ENCODE measurements around the gene ZNF579. TPM values are rescaled to one million over a fixed set of nuclear protein-coding genes. Genes with fewer than 3 reads are reported as not detected.

Gene ZNF579
- total and polyA plus RNA-seq, 2 of the 13 experiments (the other 11 are each of a cell fraction or from before 2014, with no cell fraction given) = 2.1 to 2.9 TPM

DNA sequence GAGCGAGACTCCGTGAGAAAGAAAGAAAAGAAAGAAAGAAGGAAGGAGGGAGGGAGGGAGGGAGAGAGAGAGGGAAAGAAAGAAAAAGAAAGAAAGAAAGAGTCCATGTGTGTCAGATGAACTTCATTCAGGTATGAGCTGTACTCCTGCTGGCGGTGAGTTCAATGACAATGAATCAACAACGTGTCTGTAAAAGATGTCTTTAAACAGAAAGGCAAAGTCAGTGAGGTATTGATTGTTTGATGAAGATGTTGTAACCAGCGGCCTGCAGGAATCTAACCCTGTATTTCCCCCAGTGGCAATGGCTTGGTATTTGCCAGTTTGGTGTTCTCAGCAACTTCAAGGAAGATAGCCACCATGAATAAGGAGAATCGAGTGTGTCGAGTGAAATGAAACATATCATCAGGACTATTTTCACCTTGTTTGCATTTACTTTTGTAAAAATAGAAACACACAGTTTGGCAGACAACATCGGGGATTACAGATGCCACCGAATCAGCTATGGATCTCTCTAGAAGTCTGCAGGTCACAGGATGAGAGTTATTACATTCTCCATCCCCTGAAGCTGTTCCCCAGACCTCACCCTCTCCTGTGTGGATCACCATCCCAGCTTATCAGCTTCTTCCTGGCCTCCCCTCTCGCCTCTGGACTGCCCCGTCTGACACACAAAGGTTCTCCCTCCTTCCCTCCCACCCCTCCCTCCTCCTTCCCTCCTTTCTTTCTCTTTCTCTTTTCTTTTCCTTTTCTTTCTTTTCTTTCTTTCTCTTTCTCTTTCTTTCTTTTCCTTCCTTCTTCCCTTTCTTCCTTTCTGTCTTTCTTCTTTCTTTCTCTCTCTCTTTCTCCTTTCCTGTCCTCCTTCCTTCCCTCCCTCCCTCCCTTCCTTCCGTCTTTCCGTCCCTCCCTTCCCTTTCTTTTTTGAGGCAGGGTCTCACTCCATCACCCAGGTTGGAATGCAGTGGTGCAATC, 27.1 kb downstream of the ZNF579 start (continued):
- TF ChIP-seq ELF4 (CRISPR knock-in tag; IDR thresholded peaks at IDR 0.05; ENCODE audit: borderline replicate concordance) (no peak), ZNF451 (CRISPR knock-in tag; IDR thresholded peaks at IDR 0.05) (no peak), FOSL1 (CRISPR knock-in tag; IDR thresholded peaks at IDR 0.05; ENCODE audit: borderline replicate concordance) (no peak), ZNF10 (CRISPR knock-in tag; IDR thresholded peaks at IDR 0.05; ENCODE audit: borderline replicate concordance, low read depth) (no peak), GZF1 (CRISPR knock-in tag; IDR thresholded peaks at IDR 0.05) (no peak), ZNF431 (CRISPR knock-in tag; IDR thresholded peaks at IDR 0.05; ENCODE audit: borderline replicate concordance, low read depth) (no peak), ONECUT2 (CRISPR knock-in tag; IDR thresholded peaks at IDR 0.05) (peak; percentile 95), HNF4A (CRISPR knock-in tag; IDR thresholded peaks at IDR 0.05) (peak; percentile 46; the same call in 1 of the 2 replicates), ZNF136 (CRISPR knock-in tag; IDR thresholded peaks at IDR 0.05; ENCODE audit: low read depth) (no peak)
- TF ChIP-seq, protein P1, sequence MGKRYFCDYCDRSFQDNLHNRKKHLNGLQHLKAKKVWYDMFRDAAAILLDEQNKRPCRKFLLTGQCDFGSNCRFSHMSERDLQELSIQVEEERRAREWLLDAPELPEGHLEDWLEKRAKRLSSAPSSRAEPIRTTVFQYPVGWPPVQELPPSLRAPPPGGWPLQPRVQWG (CRISPR knock-in tag; IDR thresholded peaks at IDR 0.05; ENCODE audit: borderline replicate concordance, low read depth) = no peak
- TF ChIP-seq, protein P2, sequence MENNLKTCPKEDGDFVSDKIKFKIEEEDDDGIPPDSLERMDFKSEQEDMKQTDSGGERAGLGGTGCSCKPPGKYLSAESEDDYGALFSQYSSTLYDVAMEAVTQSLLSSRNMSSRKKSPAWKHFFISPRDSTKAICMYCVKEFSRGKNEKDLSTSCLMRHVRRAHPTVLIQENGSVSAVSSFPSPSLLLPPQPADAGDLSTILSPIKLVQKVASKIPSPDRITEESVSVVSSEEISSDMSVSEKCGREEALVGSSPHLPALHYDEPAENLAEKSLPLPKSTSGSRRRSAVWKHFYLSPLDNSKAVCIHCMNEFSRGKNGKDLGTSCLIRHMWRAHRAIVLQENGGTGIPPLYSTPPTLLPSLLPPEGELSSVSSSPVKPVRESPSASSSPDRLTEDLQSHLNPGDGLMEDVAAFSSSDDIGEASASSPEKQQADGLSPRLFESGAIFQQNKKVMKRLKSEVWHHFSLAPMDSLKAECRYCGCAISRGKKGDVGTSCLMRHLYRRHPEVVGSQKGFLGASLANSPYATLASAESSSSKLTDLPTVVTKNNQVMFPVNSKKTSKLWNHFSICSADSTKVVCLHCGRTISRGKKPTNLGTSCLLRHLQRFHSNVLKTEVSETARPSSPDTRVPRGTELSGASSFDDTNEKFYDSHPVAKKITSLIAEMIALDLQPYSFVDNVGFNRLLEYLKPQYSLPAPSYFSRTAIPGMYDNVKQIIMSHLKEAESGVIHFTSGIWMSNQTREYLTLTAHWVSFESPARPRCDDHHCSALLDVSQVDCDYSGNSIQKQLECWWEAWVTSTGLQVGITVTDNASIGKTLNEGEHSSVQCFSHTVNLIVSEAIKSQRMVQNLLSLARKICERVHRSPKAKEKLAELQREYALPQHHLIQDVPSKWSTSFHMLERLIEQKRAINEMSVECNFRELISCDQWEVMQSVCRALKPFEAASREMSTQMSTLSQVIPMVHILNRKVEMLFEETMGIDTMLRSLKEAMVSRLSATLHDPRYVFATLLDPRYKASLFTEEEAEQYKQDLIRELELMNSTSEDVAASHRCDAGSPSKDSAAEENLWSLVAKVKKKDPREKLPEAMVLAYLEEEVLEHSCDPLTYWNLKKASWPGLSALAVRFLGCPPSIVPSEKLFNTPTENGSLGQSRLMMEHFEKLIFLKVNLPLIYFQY (CRISPR knock-in tag; IDR thresholded peaks at IDR 0.05; ENCODE audit: borderline replicate concordance) = no peak
- TF ChIP-seq, protein P3, sequence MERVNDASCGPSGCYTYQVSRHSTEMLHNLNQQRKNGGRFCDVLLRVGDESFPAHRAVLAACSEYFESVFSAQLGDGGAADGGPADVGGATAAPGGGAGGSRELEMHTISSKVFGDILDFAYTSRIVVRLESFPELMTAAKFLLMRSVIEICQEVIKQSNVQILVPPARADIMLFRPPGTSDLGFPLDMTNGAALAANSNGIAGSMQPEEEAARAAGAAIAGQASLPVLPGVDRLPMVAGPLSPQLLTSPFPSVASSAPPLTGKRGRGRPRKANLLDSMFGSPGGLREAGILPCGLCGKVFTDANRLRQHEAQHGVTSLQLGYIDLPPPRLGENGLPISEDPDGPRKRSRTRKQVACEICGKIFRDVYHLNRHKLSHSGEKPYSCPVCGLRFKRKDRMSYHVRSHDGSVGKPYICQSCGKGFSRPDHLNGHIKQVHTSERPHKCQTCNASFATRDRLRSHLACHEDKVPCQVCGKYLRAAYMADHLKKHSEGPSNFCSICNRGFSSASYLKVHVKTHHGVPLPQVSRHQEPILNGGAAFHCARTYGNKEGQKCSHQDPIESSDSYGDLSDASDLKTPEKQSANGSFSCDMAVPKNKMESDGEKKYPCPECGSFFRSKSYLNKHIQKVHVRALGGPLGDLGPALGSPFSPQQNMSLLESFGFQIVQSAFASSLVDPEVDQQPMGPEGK (CRISPR knock-in tag; IDR thresholded peaks at IDR 0.05) = 0 out of 2 replicates have a peak, but pooled peaks have one; percentile 9
- TF ChIP-seq, protein P4, sequence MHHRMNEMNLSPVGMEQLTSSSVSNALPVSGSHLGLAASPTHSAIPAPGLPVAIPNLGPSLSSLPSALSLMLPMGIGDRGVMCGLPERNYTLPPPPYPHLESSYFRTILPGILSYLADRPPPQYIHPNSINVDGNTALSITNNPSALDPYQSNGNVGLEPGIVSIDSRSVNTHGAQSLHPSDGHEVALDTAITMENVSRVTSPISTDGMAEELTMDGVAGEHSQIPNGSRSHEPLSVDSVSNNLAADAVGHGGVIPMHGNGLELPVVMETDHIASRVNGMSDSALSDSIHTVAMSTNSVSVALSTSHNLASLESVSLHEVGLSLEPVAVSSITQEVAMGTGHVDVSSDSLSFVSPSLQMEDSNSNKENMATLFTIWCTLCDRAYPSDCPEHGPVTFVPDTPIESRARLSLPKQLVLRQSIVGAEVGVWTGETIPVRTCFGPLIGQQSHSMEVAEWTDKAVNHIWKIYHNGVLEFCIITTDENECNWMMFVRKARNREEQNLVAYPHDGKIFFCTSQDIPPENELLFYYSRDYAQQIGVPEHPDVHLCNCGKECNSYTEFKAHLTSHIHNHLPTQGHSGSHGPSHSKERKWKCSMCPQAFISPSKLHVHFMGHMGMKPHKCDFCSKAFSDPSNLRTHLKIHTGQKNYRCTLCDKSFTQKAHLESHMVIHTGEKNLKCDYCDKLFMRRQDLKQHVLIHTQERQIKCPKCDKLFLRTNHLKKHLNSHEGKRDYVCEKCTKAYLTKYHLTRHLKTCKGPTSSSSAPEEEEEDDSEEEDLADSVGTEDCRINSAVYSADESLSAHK (CRISPR knock-in tag; IDR thresholded peaks at IDR 0.05; ENCODE audit: borderline replicate concordance) = no peak
- TF ChIP-seq, protein P5, sequence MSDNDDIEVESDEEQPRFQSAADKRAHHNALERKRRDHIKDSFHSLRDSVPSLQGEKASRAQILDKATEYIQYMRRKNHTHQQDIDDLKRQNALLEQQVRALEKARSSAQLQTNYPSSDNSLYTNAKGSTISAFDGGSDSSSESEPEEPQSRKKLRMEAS (IDR thresholded peaks at IDR 0.05) = 0 out of 2 replicates have a peak, but pooled peaks have one; percentile 25
